Lung (tissue), 12 donors: ENCODE results near the gene VPS13D. TPM values are rescaled to one million over a fixed set of nuclear protein-coding genes. Genes with fewer than 3 reads are reported as not detected.

Source experiments
- ATAC-seq: fragments of 200-7000 bp; cut with Tn5 transposase; one replicate; pipeline ENCODE4 v1.9.1; 2020; ENCODE audit warnings: moderate number of reproducible peaks; ENCODE audit not compliant: insufficient read depth, low FRiP score
- DNase-seq, 3 donors: peaks; one replicate each; pipeline ENCODE4 v3.0.0-alpha.2; 2013 to 2017
- H3K27ac ChIP-seq, 2 donors: one replicate each; pipeline ENCODE4 v1.5.1; 2013; ENCODE audit warnings: mild to moderate bottlenecking in 2 of 2, moderate library complexity in 2 of 2, control low read depth in 1 of 2, inconsistent platforms in 1 of 2, low read depth in 1 of 2, low read length in 1 of 2
- H3K27me3 ChIP-seq, 3 donors: one replicate each; pipeline ENCODE4 v1.5.1; 2013; ENCODE audit warnings: low read length in 2 of 3; ENCODE audit not compliant: control insufficient read depth in 3 of 3, insufficient read depth in 3 of 3
- H3K36me3 ChIP-seq, 4 donors: one replicate each; pipeline ENCODE4 v1.5.1; 2013; ENCODE audit warnings: low read length in 4 of 4, mild to moderate bottlenecking in 1 of 4, moderate library complexity in 1 of 4; ENCODE audit not compliant: control insufficient read depth in 4 of 4, insufficient read depth in 4 of 4
- H3K4me1 ChIP-seq, 5 donors: one replicate each; pipeline ENCODE4 v1.5.1; 2013; ENCODE audit warnings: low read length in 5 of 5, mild to moderate bottlenecking in 2 of 5, moderate library complexity in 1 of 5; ENCODE audit not compliant: control insufficient read depth in 5 of 5, insufficient read depth in 5 of 5
- H3K4me3 ChIP-seq: one replicate; pipeline ENCODE4 v1.5.1; 2013; ENCODE audit warnings: mild to moderate bottlenecking, control low read depth, moderate library complexity
- H3K9ac ChIP-seq, 2 donors: one replicate each; pipeline ENCODE4 v1.5.1; 2013; ENCODE audit warnings: low read length in 2 of 2, control low read depth in 1 of 2; ENCODE audit not compliant: insufficient read depth in 1 of 2
- H3K9me3 ChIP-seq, 4 donors: one replicate each; pipeline ENCODE4 v1.5.1; 2013; ENCODE audit warnings: low read length in 3 of 4, mild to moderate bottlenecking in 1 of 4, moderate library complexity in 1 of 4; ENCODE audit not compliant: control insufficient read depth in 4 of 4, insufficient read depth in 3 of 4
- WGBS, 2 donors: extraction: QIAGEN DNeasy Blood & Tissue Kit; methylation state at CpG; one replicate each; pipeline ENCODE4 v1.1.7; 2013; 5-methylcytosine and 5-hydroxymethylcytosine counted together
- polyA plus RNA-seq, 2 donors: library from polyadenylated mRNA; stranded (reverse); fragments of 200-250 nt; gene quantifications; one replicate each; pipeline ENCODE4 v1.2.1, GENCODE V29; 2013
- total RNA-seq, 2 donors: library from RNA; depleted of rRNA in 1 of 2; stranded (reverse); fragments of >200 nt in 1 of 2; gene quantifications; one replicate each; pipeline ENCODE4 v1.2.1, GENCODE V29; 2014 to 2021
- TF ChIP-seq, protein P1 (sequence below): IDR thresholded peaks from 2 replicates; pipeline ENCODE4 v1.5.1; 2012; ENCODE audit warnings: mild to moderate bottlenecking; ENCODE audit errors: control extremely low read depth, extremely low read depth
- donor health status: control.
- donor health status: control.
- donor health status: Bipolar disorder and iron deficiency.
- donor health status: healthy.
- donor health status: DM: yes; HTN: yes; CAD: no.

The VPS13D gene
- total and polyA plus RNA-seq, 4 donors: 18.4 to 76.0 (median 37.5) TPM

GRCh38 chr1:12407050-12407961 lies 177.5 kb downstream of the VPS13D start:
- peaks cover 12 to 29% (median 19%) of the 10 kb centered on the region in 4 donors for H3K36me3 ChIP-seq
- ATAC-seq (peak; percentile 50), DNase-seq (peak in 2 of 3 donors; percentile 57 to 77)
- no peaks in the 10 kb centered on the region for H3K27me3 ChIP-seq
- WGBS, 2 donors: 42 to 59% methylated on average over 8 of the region's 8 CpGs
- H3K4me1 ChIP-seq: peaks cover 9 to 43% (median 25%) of the 10 kb centered on the region in 5 donors
- H3K9me3 ChIP-seq: peaks cover 0 to 2% (median under 1%) of the 10 kb centered on the region in 4 donors
- TF ChIP-seq, protein P1, sequence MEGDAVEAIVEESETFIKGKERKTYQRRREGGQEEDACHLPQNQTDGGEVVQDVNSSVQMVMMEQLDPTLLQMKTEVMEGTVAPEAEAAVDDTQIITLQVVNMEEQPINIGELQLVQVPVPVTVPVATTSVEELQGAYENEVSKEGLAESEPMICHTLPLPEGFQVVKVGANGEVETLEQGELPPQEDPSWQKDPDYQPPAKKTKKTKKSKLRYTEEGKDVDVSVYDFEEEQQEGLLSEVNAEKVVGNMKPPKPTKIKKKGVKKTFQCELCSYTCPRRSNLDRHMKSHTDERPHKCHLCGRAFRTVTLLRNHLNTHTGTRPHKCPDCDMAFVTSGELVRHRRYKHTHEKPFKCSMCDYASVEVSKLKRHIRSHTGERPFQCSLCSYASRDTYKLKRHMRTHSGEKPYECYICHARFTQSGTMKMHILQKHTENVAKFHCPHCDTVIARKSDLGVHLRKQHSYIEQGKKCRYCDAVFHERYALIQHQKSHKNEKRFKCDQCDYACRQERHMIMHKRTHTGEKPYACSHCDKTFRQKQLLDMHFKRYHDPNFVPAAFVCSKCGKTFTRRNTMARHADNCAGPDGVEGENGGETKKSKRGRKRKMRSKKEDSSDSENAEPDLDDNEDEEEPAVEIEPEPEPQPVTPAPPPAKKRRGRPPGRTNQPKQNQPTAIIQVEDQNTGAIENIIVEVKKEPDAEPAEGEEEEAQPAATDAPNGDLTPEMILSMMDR: peak; percentile 10
- H3K9ac ChIP-seq: peak overlapping the region in 1 of 2 donors; percentile 44
- H3K4me3 ChIP-seq: no peak overlapping the region
- peak overlapping the region in 1 of 2 donors; percentile 40 for H3K27ac ChIP-seq

- no peak for ATAC-seq
- H3K36me3 ChIP-seq: peaks cover 9 to 26% (median 17%) of the 10 kb centered on the region in 4 donors
- no peak overlapping the region for H3K9ac ChIP-seq
- H3K27ac ChIP-seq: peak overlapping the region in 1 of 2 donors; percentile 62
- no peak for DNase-seq
- peaks cover 9 to 38% (median 20%) of the 10 kb centered on the region in 5 donors for H3K4me1 ChIP-seq
- TF ChIP-seq, protein P1: no peak
- 72 to 73% methylated on average over 5 of the region's 5 CpGs for WGBS, 2 donors
- peaks cover 0 to 2% (median under 1%) of the 10 kb centered on the region in 4 donors for H3K9me3 ChIP-seq
- H3K27me3 ChIP-seq: no peaks in the 10 kb centered on the region
- H3K4me3 ChIP-seq: no peak overlapping the region
Measured at GRCh38 chr1:12407962-12408454, 178.2 kb downstream of the VPS13D start.

- Histone ChIP-seq H3K27me3 (no peaks in the 10 kb centered on the region), H3K36me3 (peaks cover 10 to 24% (median 17%) of the 10 kb centered on the region in 4 donors), H3K4me3 (no peak overlapping the region), H3K4me1 (peaks cover 11 to 38% (median 20%) of the 10 kb centered on the region in 5 donors), H3K27ac (no peak overlapping the region), H3K9ac (no peak overlapping the region), H3K9me3 (peaks cover 0 to 2% (median under 1%) of the 10 kb centered on the region in 4 donors)
- WGBS, 2 donors: 14 to 57% methylated on average over 1 of the region's 1 CpG
- DNase-seq (no peak), ATAC-seq (no peak)
- TF ChIP-seq, protein P1: no peak
Measured at GRCh38 chr1:12408662-12409061, 178.8 kb downstream of the VPS13D start.
